WERI-Rb-1 (cell line): ENCODE data around the gene SPRED2.

Experiments
- DNase-seq: peaks from one replicate; pipeline ENCODE4 v3.0.0-alpha.2; 2020
- H3K27ac ChIP-seq: fragments of 250-450 bp; sonication (Bioruptor Pico); 2 replicates; pipeline ENCODE4 v1.5.1; 2020; ENCODE audit warnings: mild to moderate bottlenecking, moderate library complexity
- H3K27me3 ChIP-seq: fragments of 250-450 bp; sonication (Bioruptor Pico); 2 replicates; pipeline ENCODE4 v1.5.1; 2021; ENCODE audit warnings: mild to moderate bottlenecking, low read depth, moderate library complexity; ENCODE audit not compliant: insufficient read depth, severe bottlenecking
- H3K36me3 ChIP-seq: fragments of 250-450 bp; sonication (Bioruptor Pico); 2 replicates; pipeline ENCODE4 v1.5.1; 2020; ENCODE audit warnings: mild to moderate bottlenecking, moderate library complexity
- H3K4me3 ChIP-seq: 2 replicates; pipeline ENCODE4 v1.5.1; 2011; ENCODE audit warnings: low read depth, mild to moderate bottlenecking, control low read depth, low read length
- H3K9me3 ChIP-seq: fragments of 250-450 bp; sonication (Bioruptor Pico); 2 replicates; pipeline ENCODE4 v1.5.1; 2021; ENCODE audit warnings: mild to moderate bottlenecking, moderate library complexity; ENCODE audit not compliant: severe bottlenecking
- TF ChIP-seq, protein P1 (sequence below): IDR thresholded peaks from 2 replicates; pipeline ENCODE4 v1.5.1; 2011; ENCODE audit warnings: low read depth, mild to moderate bottlenecking, control low read depth, inconsistent platforms, low read length

Gene SPRED2

DNA sequence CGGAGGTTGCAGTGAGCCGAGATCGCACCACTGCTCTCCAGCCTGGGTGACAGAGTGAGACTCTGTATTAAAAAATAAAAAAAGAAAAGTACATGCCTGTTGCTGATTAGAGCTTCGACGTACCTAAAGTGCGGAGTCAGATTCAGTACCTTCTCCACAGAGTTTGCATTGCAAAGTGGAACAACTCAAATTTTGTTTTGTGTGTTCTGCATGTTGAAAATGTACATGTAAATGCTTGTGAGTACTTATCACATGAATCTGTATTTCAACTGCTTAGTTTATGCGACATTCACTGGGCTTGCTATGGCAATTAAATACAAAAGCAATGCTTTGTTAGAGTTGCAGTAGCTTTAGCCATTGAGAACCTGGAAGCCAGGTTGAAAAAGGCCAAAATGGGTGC lies 168.4 kb downstream of the SPRED2 start:
- Histone ChIP-seq H3K36me3 (peaks cover 52% of the 10 kb centered on the region), H3K9me3 (no peaks in the 10 kb centered on the region), H3K27ac (no peak overlapping the region), H3K27me3 (no peaks in the 10 kb centered on the region), H3K4me3 (no peak overlapping the region)
- DNase-seq = no peak
- TF ChIP-seq, protein P1, sequence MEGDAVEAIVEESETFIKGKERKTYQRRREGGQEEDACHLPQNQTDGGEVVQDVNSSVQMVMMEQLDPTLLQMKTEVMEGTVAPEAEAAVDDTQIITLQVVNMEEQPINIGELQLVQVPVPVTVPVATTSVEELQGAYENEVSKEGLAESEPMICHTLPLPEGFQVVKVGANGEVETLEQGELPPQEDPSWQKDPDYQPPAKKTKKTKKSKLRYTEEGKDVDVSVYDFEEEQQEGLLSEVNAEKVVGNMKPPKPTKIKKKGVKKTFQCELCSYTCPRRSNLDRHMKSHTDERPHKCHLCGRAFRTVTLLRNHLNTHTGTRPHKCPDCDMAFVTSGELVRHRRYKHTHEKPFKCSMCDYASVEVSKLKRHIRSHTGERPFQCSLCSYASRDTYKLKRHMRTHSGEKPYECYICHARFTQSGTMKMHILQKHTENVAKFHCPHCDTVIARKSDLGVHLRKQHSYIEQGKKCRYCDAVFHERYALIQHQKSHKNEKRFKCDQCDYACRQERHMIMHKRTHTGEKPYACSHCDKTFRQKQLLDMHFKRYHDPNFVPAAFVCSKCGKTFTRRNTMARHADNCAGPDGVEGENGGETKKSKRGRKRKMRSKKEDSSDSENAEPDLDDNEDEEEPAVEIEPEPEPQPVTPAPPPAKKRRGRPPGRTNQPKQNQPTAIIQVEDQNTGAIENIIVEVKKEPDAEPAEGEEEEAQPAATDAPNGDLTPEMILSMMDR = no peak

DNA sequence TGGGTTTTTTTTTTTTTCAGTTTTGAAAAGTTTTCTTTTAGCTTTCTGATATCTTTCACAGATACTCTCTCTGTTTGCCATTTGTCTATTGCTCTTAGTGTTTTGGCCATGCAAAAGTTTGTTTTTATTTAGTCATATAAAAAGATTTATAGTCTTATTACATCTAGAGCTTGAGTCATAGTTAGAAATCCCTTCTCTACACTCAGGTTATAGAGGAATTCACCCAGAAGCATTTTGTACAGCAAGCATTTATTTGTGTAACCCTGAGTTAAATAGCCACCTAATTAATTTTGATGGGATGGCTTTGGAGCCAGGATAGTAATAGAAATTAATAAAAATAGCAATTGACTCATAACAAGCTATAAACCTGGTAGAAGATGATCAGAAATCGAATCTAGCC lies 169.1 kb downstream of the SPRED2 start:
- DNase-seq = no peak
- H3K4me3 ChIP-seq = no peak overlapping the region
- peaks cover 52% of the 10 kb centered on the region for H3K36me3 ChIP-seq
- H3K27me3 ChIP-seq = no peaks in the 10 kb centered on the region
- TF ChIP-seq, protein P1 = no peak
- no peaks in the 10 kb centered on the region for H3K9me3 ChIP-seq
- H3K27ac ChIP-seq = no peak overlapping the region

DNA sequence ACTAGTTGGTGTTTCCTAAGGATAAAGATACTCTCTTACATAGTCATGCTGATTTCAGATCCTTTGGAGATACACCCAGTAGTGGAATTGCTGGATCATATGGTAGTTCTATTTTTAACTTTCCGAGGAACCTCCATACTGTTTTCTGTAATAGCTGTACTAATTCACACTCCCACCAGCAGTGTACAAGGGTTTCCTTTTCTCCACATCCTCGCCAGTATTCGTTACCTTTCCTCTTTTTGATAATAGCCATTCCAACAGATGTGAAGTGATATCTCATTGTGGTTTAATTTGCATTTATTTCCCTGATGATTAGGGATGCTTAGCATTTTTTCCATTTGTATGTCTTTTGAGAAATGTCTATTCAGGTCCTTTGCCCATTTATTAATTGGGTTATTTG lies 170.7 kb downstream of the SPRED2 start:
- no peaks in the 10 kb centered on the region for H3K9me3 ChIP-seq
- H3K4me3 ChIP-seq = no peak overlapping the region
- no peak for DNase-seq
- peaks cover 39% of the 10 kb centered on the region for H3K36me3 ChIP-seq
- TF ChIP-seq, protein P1 = no peak
- H3K27me3 ChIP-seq = no peaks in the 10 kb centered on the region
- no peak overlapping the region for H3K27ac ChIP-seq
